ENCODE data around the gene ZGLP1.
A peak's percentile ranks its signal among the peaks of the same experiment; 100 is the strongest.

The ZGLP1 gene

DNA sequence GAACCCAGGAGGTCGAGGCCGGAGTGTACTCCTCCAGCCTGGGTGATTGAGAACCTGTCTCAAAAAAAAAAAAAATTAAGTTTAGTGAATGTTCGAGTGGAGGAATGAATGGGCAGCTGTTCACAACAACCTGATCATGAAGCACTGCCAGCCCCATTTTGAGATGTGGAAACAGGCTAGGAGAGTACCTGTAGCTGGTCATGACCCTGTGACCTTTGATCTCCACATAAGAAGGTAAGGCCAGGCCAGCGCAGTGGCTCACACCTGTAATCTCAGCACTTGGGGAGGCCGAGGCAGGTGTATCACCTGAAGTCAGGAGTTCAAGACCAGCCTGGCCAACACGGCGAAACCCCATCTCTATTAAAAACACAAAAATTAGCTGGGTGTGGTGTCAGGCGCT lies 16.1 kb upstream of the ZGLP1 start:
- no peak for DNase-seq

DNA sequence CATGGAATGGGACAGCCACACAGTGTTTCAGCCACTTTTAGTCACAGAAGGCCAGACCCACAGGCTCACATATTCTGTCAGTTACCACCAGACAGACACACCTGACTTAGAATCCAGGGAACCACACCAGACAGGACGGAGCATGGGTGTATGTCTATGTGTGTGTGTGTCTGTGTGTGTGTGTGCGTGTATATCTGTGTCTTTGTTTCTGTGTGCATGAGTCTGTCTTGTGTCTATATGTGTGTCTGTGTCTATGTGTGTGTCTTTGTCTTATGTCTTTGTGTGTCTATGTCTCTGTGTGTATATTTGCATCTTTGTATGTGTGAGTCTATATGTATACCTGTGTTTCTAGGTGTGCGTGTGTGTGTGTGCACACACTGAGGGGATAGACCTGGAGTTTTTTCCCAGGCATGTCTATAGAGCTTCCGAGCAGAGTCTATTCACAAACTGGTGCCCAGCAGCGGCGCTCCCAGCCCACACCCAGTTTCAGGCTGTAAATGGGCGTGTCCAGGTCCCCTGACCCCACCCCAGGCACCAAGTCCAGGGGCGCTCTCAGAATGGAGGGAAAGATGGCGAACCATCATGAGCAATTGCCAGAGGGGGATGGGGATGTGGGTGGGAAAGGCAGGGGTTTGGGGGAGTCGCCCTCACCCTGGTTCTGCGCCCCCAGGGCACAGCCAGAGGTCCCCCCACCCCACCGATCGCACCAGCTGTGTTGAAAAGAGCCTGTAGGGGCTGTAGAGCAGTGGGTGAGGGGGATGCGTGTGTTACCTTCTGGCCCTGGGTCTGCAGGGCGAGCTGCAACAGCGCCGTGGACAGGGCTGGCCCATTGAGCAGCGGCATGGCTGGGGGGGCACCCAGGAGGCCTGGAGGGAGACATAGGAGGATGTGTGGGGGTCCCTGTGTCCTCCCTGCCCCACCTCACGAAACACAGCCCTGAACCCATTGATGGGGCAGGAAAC lies 12.5 kb upstream of the ZGLP1 start:
- no peak for DNase-seq

DNA sequence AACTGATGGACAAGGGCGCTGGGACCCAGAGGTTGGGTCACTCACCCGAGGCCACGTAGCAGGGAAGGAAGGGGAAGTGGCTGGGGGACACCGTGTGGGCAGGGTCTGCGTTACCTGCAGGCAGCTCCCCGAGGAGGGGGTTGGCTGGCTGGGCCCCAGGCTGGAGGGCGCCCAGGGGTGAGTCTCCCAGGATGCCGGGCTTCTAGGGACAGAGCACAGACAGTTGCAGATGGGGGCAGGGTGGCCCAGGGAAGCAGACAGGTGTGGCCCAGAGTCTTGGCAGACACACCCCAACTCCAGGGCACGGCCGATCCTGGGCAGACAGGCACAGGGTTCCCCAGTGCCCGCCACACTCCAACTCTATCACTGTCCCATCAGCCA lies 11.8 kb upstream of the ZGLP1 start:
- no peak for DNase-seq

DNA sequence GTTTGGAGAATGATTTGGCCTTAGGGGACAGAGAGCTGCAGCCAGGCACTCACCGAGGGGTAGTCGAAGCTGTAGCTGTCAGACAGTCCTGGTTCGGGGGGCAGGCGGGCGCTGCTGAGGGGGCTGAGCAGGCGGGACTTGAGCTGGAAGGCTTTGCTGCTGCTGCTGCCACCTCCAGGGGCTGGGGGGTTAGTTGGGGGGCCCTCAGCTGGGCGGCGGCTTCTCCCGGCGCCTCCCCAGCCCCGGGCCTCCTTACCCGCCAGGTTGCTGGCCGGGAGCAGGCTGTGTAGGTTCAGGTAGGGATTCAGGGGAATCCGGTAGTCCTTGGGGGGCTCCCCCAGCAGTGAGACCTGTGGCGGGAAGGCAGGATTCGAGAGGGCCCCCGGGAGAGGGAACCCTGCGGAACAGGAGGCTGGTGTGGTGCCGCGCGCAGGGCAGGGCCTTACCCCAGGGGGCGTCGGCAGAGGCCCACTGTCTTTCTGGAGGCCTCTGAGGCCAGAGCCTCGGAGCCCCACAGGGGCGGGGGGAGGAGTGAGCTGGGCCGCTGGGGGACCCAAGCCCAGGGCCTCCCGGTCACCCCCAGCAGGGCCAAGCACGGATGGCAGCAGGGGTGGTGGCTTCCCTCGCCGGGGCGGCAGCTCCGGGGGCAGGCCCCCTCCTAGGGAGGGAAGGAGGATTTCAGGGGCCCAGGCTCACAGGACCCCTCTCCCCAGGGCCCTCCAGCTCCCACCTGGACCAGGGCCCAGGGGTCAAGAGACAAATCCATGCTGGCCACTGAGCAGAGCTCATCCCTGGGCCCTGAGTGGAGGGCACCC lies 11.2 kb upstream of the ZGLP1 start:
- no peak for DNase-seq

DNA sequence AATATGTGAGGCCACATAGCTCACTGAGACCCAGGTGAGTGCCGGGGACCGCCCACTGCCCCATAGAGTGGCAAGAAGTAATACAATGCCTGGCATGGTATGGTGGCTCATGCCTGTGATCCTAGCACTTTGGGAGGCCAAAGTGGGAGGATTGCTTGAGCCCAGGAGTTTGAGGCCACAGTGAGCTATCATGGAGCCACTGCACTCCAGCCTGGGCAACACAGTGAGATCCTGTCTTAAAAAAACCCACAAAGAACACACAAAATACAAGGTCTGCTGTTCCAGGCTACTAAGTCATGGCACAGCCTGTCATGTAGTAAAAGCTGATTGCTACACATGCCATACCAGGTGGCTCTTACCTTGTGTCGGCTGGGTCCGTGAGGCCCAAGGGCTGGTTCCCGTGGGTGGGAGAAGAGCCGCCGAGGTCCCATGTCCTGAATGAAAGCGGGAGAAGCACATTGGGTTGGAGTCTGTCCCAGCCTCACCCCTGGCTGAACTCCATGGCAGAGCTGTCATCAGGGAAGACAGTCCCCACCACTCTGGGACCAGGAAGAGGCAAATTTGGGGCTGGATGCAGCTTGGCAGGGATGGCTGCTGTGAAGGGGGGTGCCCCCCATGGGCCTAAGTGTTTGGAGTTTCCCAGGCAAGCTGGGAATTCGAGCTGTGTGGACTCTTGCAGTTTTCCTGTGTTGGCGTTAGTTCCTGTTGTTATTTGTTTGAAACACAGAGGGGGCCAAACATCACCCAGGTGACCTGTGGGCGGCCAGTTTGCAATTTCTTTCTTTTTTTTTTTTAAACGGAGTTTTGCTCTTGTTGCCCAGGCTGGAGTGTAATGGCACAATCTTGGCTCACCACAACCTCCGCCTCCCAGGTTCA lies 9.4 kb upstream of the ZGLP1 start:
- DNase-seq: no peak

- DNase-seq: no peak
Observed at GRCh38 chr19:10317857-10318462, 8.3 kb upstream of the ZGLP1 start.

DNA sequence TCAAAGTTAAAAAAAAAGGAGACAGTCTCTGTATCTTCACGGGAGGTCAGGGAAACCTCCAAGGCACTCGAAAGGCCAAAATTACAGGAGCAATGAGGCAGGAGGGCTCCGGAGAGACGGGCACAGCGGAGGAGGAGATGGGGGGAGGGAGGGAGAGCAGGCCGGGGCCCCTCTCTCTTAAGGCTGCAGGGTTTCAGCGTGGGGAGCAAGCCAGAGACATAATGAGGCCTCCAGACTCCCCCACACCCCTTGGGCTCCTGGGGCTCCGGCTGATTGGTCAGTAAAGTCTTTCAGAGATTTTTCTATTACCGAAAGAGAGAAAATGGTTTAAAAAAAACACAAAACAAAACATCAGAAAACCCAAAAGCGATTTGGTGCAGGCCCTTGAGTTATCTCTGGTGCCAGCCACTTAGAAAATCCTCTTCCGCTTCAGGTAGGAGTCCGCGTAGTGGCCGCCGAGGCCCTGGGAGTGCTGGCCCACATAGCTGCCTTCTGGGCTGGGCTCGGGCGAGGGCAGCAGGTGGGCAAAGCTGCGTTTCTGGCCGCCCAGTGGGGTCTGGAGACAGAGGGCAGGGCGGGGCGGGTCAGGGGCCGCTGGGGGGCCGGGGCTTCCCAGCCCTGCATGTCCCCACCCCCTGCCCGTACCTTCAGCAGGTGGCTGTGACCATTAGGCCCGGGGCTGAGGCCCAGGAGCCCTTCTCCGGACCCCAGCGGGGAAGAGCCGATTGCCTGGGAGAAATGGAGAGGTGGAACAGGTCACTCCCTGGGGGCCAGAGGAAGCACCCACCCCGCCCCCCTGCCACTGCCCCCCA lies 7.6 kb upstream of the ZGLP1 start:
- no peak for DNase-seq

GRCh38 chr19:10316229-10317044 lies 6.8 kb upstream of the ZGLP1 start:
- no peak for DNase-seq

DNA sequence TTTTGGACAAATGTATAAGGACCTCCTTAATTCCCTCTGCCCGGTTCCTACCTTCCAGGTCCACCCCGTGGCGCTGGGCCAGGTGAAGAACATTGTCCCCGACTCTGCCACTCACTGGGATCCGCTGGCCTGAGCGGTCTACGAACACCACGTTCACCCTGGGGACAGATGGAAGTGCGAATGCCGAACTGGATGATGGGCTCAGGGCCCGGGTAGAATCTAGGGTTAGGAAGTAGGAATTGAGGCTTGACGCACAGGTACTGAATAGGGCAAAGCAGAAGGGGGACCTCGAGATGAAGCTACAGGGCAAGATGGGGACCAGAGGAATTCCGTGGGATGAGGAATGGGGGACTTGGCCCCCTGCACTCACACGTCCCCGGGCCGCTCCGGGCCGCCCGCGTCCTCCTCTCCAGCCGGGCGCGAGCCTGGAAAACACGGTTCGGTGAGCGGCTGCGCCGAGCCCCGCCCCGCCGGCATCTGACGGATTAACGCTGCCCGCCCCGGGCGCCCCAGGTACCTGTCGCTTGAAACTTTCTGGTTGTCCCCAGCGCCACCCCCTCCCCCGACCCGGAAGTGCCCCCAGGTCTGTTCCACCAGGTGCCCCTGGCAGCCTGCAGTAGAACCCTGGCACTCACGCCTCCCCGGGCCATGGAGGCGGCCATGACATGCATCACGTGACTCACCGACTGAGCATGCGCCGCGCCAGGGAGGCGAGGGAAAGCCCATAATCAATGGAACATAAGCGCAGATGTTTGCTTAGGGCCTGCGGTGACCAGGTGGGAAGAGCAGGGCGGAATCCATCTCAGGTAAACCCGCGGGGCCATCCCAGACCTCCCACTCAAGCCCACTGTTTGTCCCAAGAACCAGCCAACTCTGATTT lies 6.0 kb upstream of the ZGLP1 start, which contains the start of gene FDX2:
TSS of gene FDX2 (minus strand) at position 681 of the 880 bp plus-strand sequence. CDS start at position 662, 19 bp downstream.
- DNase-seq: peak; percentile 56

DNA sequence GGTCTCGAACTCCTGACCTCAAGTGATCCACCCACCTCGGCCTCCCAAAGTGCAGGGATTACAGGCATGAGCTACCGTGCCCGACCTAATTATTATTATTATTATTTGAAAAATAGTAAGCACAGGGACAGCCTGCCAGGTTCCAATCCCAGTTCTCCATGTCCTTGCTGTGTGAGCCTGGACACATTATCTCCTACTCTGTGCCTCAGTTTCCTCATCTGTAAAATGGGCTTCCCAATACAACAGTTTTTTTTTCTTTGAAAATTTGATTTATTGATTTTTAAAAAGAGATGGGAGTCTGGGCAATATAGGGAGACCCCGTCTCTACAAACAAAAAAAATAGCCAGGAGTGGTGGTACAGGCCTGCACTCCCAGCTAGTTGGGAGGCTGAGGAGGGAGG lies 3.3 kb downstream of the ZGLP1 start:
- DNase-seq: no peak

DNA sequence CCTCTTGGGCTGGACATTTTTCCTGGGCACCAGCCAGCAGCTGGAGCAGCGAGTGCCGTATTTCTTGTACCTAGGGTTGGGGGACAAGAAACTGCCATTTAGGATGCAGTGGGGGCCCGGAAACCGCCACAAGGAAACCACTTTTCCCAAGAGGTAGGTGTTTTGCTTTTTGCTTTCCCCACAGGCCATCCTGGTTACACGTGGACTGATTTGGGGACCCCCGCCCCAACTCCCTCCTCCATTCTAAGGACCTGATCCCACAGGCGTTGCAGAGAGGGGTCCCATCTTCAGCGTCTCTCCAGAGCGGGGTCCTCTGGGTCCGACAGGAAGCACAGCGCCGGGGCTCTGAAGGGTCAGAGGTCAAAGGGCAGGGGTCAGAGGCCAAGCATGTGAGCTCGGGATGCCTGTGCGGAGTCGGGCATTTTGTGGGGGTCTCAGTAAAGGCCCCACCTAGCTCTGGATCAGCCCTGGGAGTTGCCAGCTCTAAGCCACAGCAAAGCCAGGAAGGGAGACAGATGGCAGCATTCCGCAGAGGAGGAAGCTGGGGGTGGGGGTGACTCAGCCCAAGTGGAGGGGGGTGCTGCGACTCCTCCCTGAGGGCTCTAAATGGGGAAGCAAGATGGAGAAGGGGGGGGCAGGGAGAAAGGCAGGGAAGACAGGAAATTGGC lies 4.3 kb downstream of the ZGLP1 start:
- DNase-seq: no peak

DNA sequence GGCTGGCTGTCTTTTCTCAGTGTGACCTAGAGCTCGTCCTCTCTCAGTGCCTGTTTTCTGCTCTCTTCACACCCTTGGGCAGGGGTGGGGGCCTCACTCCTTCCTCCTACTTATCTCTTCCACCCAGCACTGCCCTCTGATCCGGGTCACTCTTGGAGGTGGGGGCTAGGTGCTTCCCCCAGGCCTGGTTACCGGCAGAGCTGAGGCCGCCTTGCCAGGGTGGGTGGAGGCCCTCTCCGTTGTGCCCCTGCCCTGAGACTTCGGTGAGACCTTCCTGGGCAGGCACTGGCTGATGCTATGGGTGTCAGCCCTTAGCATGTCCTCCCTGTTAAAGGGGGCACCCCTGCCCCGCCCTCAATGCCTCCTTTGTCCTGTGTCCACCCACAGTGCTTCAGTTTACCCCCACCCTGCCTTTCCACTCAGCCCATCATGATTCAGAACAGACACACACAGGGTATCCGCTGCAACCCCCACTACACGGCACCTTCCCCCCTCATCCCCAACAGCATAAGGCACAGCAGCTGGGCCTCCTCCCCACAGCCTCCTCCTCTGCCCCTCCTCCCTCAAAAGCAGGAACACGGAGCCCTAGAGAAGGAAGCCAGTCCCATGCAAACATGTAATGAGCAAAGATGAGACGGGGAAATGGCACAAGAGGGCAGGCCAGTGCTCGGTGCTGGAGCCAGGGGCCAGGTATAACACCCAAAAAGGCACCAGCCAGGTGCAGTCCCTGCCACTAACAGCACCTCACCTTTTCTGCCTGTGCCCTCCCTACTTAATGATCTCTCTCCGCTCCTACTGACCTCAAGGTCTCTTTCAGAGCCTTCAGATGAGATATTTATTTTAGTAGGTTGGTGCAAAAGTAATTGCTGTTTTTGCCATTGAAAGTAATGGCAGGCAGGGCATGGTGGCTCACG lies 9.8 kb downstream of the ZGLP1 start:
- no peak for DNase-seq

DNA sequence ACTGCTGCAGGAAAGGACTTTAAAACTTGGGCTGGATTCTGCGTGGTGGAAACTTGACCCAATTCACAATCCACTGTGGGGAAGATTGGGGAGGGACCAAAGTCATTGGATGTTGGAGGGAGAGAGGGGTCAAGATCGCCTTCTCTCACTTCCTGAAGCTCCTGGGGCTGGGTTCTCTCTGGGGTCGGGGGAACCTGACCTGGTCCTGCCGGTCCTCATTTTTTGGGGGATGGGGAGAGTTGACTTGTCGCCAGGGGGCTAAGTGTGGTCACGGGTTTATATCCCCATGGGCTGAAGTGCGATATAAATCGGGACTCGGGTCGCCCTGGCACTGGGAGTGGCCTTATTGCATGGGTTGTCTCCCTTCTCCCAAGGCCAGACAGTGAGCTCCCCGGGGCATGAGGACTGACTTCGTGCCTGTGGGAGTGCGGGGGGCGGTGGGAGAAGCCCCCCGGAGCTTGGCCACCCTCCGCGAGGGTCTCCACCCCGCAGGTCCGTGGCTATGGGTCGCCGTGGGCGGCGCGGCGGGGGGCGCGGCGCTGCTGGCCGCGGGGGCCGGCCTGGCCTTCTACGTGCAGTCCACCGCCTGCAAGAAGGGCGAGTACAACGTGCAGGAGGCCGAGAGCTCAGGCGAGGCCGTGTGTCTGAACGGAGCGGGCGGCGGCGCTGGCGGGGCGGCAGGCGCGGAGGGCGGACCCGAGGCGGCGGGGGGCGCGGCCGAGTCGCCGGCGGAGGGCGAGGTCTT lies 13.6 kb downstream of the ZGLP1 start:
- DNase-seq: no peak

GRCh38 chr19:10295305-10295846 lies 14.2 kb downstream of the ZGLP1 start:
- no peak for DNase-seq

GRCh38 chr19:10294368-10294697 lies 15.3 kb downstream of the ZGLP1 start:
- DNase-seq: no peak

DNA sequence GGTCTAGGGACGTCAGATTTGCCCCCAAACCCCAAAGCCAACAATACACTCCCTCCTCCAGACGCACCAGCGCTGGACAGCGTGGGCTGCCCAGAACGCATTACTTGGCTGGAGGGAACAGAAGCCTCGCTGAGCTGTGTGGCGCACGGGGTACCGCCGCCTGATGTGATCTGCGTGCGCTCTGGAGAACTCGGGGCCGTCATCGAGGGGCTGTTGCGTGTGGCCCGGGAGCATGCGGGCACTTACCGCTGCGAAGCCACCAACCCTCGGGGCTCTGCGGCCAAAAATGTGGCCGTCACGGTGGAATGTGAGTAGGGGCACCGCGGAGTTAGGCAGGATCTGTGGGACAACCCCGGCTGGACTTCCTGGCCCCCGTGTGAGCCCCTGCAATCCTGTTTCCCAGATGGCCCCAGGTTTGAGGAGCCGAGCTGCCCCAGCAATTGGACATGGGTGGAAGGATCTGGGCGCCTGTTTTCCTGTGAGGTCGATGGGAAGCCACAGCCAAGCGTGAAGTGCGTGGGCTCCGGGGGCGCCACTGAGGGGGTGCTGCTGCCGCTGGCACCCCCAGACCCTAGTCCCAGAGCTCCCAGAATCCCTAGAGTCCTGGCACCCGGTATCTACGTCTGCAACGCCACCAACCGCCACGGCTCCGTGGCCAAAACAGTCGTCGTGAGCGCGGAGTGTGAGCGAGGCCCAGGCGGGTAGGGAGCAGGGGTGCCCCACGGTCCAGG lies 15.8 kb downstream of the ZGLP1 start:
- DNase-seq: no peak
